Lower leg skin (tissue), 3 donors: ENCODE results near the gene NYAP2.

Experiments used
- POLR2A ChIP-seq, 2 donors: fragments of 450-650 bp; IDR thresholded peaks; one replicate each; pipeline ENCODE4 v1.6.1; 2016 to 2017; ENCODE audit warnings: antibody characterized with exemption in 2 of 2, mild to moderate bottlenecking in 1 of 2, moderate library complexity in 1 of 2
- TF ChIP-seq, protein P1 (sequence below), 3 donors: fragments of 450-650 bp; IDR thresholded peaks; one replicate each; pipeline ENCODE4 v1.5.1; 2016; ENCODE audit warnings: antibody characterized with exemption in 3 of 3, mild to moderate bottlenecking in 3 of 3, moderate library complexity in 2 of 3

DNA sequence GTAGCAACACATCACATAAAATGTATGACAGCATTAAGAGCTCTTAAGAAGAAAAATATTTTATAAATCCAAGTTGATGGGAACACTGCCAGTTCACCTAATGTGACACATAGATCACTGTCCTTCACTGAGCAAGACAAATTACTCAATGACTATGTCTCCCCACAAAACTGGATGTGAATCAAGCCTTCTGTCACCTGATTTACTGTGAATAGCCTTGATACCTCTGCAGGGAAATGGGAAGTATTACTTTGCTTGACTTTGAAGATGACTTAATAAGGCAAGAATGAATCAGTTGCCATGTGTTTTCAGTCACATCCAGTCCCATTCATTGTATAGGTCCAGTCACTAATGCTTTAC, 94.6 kb downstream of the NYAP2 start:
- TF ChIP-seq POLR2A (IDR thresholded peaks at IDR 0.05): no peak
- TF ChIP-seq, protein P1, sequence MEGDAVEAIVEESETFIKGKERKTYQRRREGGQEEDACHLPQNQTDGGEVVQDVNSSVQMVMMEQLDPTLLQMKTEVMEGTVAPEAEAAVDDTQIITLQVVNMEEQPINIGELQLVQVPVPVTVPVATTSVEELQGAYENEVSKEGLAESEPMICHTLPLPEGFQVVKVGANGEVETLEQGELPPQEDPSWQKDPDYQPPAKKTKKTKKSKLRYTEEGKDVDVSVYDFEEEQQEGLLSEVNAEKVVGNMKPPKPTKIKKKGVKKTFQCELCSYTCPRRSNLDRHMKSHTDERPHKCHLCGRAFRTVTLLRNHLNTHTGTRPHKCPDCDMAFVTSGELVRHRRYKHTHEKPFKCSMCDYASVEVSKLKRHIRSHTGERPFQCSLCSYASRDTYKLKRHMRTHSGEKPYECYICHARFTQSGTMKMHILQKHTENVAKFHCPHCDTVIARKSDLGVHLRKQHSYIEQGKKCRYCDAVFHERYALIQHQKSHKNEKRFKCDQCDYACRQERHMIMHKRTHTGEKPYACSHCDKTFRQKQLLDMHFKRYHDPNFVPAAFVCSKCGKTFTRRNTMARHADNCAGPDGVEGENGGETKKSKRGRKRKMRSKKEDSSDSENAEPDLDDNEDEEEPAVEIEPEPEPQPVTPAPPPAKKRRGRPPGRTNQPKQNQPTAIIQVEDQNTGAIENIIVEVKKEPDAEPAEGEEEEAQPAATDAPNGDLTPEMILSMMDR (IDR thresholded peaks at IDR 0.05): no peak
